ENCODE measurements around the gene DPP7.
"Not testable (repeated sequence)": the region's sequence is repeated elsewhere in the genome, so short reads cannot be mapped to it uniquely, and the experiment has no call there.

Gene DPP7

DNA sequence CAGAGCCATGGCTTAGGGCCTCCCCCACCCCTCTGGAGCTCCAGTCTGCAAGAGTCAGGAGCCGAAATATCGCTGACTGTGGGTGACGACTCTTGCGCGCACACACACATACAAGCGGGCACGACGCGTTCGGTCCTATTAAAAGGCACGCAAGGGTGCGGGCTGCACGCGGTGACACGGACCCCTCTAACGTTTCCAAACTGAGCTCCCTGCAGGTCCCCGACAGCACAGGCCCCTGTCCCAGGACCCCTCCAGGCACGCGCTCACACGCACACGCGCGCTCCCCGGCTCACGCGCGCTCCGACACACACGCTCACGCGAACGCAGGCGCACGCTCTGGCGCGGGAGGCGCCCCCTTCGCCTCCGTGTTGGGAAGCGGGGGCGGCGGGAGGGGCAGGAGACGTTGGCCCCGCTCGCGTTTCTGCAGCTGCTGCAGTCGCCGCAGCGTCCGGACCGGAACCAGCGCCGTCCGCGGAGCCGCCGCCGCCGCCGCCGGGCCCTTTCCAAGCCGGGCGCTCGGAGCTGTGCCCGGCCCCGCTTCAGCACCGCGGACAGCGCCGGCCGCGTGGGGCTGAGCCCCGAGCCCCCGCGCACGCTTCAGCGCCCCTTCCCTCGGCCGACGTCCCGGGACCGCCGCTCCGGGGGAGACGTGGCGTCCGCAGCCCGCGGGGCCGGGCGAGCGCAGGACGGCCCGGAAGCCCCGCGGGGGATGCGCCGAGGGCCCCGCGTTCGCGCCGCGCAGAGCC lies 24.4 kb upstream of the DPP7 start, which contains the start of gene GRIN1:
TSS of gene GRIN1 (plus strand) at position 433 of the 746 bp plus-strand sequence. CDS start 333 bp downstream, outside the sequence.
- Histone ChIP-seq H3K9me3 (ENCODE audit: control insufficient read depth in 2 of 2, low read length in 2 of 2) (no peaks in the 10 kb centered on the region), H3K27ac (ENCODE audit: low read length) (no peak within 1 kb of the TSS), H3K27me3 (ENCODE audit: control insufficient read depth in 1 of 2, insufficient read depth in 2 of 2, low read length in 2 of 2) (peaks cover 69 to 75% of the 10 kb centered on the region in 2 donors), H3K4me3 (ENCODE audit: low read length in 2 of 2) (peak within 1 kb of the TSS in 1 of 2 donors; percentile 22), H3K4me1 (ENCODE audit: control insufficient read depth, insufficient read depth, low read length) (peaks cover 4% of the 10 kb centered on the region), H3K36me3 (ENCODE audit: control insufficient read depth in 2 of 2, insufficient read depth in 2 of 2, low read length in 2 of 2) (no peaks in the 10 kb centered on the region), H3K9ac (ENCODE audit: low read length in 2 of 2) (no peak within 1 kb of the TSS)

DNA sequence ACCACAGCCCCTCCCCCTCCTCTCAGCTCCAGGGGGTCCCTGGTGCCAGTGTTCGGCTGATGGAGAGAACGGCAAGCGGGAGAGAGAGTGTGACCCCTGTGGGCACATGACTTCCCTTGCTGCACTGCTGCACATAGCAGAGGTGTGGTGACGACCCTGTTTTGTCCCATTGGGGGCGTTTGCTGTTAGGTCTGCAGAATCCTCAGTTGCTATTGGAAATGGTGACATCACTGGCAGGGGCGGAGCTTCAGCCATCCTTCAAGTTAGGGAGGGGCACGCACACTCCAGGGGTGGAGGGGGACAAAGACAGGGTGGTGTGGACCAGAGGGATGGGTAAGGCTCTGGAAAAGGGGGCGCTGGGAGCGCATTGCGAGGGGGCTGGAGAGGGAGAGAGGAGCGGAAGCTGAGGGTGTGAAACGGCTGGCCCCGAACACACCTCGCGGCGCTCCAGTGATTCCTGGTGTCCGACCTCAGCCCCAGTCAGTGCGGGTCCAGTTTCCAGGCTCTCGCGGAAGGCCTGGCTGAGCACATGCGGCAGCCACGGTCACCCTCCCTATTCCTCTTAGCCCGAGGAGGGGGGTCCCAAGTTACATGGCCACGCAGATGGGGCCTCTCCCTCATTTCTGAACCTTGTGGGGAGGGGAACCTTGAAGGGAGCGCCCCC lies 23.7 kb upstream of the DPP7 start:
- Histone ChIP-seq H3K36me3 (ENCODE audit: control insufficient read depth in 2 of 2, insufficient read depth in 2 of 2, low read length in 2 of 2) (no peaks in the 10 kb centered on the region), H3K27me3 (ENCODE audit: control insufficient read depth in 1 of 2, insufficient read depth in 2 of 2, low read length in 2 of 2) (peaks cover 63 to 68% of the 10 kb centered on the region in 2 donors), H3K4me1 (ENCODE audit: control insufficient read depth, insufficient read depth, low read length) (peaks cover 4% of the 10 kb centered on the region), H3K9me3 (ENCODE audit: control insufficient read depth in 2 of 2, low read length in 2 of 2) (no peaks in the 10 kb centered on the region), H3K4me3 (ENCODE audit: low read length in 2 of 2) (no peak overlapping the region), H3K9ac (ENCODE audit: low read length in 2 of 2) (no peak overlapping the region), H3K27ac (ENCODE audit: low read length) (no peak overlapping the region)

DNA sequence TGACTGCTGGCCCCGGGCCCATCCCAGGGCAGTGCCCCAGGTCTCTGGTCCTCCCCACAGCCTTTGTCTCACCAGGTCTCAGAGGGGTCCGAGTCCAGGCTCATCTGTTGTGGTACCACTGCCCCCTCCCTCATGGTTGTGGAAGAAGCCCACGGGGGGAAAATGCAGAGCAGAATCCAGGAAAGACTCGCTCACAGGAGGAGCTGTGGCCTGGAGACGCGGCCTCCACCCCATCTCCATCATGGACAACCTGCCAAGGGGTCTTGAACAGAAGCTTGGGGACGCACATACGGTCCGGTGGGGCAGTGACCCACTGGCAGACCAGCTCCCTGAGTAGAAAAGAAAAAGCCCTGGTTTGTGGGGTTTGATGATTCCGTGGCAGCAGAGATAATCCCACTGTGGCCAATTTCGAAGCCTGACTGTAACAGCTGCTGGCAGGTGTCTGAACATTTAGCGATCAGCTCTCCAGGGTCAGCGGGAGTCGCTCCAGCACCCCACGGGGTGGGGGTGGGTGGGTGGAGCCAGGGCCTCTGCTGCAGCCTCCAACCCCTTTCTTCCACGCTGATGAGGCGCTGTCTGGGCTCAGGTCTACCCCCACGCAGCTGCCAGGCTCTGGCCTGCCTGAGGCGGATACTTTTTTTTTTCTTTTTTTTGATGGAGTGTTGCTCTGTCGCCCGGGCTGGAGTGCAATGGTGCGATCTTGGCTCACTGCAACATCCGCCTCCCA lies 22.5 kb upstream of the DPP7 start:
- Histone ChIP-seq H3K36me3 (ENCODE audit: control insufficient read depth in 2 of 2, insufficient read depth in 2 of 2, low read length in 2 of 2) (no peaks in the 10 kb centered on the region), H3K9me3 (ENCODE audit: control insufficient read depth in 2 of 2, low read length in 2 of 2) (no peaks in the 10 kb centered on the region), H3K27me3 (ENCODE audit: control insufficient read depth in 1 of 2, insufficient read depth in 2 of 2, low read length in 2 of 2) (peaks cover 55 to 57% of the 10 kb centered on the region in 2 donors), H3K4me3 (ENCODE audit: low read length in 2 of 2) (no peak overlapping the region), H3K27ac (ENCODE audit: low read length) (no peak overlapping the region), H3K9ac (ENCODE audit: low read length in 2 of 2) (no peak overlapping the region), H3K4me1 (ENCODE audit: control insufficient read depth, insufficient read depth, low read length) (peaks cover 4% of the 10 kb centered on the region)

DNA sequence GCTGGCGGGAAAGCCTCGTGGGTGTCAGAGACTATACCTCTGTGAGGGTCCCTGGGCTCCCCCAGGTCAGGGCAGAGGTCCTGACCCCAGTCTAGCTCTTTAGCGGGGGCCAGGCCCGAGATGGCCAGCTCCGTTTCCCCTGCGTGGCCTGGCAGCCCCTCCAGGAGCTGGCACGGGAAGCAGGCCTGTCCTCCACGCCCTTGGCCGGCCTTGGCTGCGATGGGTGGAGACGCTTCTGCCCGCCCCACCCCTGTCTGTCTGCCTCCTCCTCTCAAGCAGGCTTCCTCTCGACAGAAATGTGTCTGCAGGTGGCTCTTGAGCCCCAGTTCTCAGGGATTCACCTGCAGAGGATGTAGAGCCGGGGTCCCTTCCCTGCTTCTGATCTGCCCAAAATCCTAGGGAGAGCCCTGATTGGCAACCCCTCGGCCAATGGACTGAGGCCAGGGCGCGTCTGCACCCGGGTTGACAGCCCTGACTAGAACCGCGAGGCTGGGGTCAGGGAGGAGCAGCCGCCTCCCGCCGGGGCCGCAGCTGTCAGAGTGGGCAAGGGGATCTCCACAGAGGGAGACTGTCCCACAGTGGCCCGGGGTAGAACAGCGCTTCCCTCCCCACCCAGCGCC lies 21.8 kb upstream of the DPP7 start:
- H3K4me3 ChIP-seq (ENCODE audit: low read length in 2 of 2), result no peak overlapping the region
- peaks cover 50 to 51% of the 10 kb centered on the region in 2 donors for H3K27me3 ChIP-seq (ENCODE audit: control insufficient read depth in 1 of 2, insufficient read depth in 2 of 2, low read length in 2 of 2)
- no peaks in the 10 kb centered on the region for H3K36me3 ChIP-seq (ENCODE audit: control insufficient read depth in 2 of 2, insufficient read depth in 2 of 2, low read length in 2 of 2)
- no peaks in the 10 kb centered on the region for H3K9me3 ChIP-seq (ENCODE audit: control insufficient read depth in 2 of 2, low read length in 2 of 2)
- H3K9ac ChIP-seq (ENCODE audit: low read length in 2 of 2), result no peak overlapping the region
- H3K27ac ChIP-seq (ENCODE audit: low read length), result no peak overlapping the region
- peaks cover 4% of the 10 kb centered on the region for H3K4me1 ChIP-seq (ENCODE audit: control insufficient read depth, insufficient read depth, low read length)

DNA sequence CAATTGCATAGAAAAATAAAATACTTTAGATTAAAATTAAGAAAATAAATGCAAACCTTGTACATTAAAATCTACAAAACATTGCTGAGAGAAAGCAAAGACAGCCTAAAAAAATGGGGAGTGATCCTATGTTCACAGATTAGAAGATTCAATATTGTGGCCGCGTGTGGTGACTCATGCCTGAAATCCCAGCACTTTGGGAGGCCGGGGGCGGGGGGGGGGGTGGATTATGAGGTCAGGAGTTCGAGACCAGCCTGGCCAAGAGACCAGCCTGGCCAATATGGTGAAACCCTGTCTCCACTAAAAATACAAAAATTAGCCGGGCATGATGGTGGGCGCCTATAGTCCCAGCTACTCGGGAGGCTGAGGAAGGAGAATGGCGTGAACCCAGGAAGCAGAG lies 20.6 kb upstream of the DPP7 start:
- H3K4me3 ChIP-seq (ENCODE audit: low read length in 2 of 2); H3K4me1 ChIP-seq (ENCODE audit: control insufficient read depth, insufficient read depth, low read length); H3K27ac ChIP-seq (ENCODE audit: low read length); H3K9ac ChIP-seq (ENCODE audit: low read length in 2 of 2); H3K9me3 ChIP-seq (ENCODE audit: control insufficient read depth in 2 of 2, low read length in 2 of 2); H3K36me3 ChIP-seq (ENCODE audit: control insufficient read depth in 2 of 2, insufficient read depth in 2 of 2, low read length in 2 of 2): not testable (repeated sequence)
- peaks cover 38 to 40% of the 10 kb centered on the region in 2 donors for H3K27me3 ChIP-seq (ENCODE audit: control insufficient read depth in 1 of 2, insufficient read depth in 2 of 2, low read length in 2 of 2)

DNA sequence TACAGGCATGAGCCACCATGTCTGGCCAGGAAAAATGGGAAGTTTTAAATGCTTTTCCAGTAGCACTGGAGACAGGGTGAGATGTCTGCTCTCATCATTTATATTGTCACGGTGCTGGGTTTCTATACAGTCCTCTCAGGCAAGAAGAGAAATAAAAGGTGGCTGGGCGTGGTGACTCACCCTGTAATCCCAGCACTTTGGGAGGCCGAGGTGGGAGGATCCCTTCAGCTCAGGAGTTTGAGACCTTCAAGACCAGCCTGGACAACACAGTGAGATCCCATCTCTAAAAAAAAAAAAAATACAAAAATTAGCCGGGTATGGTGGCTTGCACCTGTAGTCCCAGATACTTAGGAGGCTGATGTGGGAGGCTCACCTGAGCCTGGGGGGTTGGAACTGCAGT lies 19.7 kb upstream of the DPP7 start:
- Histone ChIP-seq H3K27ac (ENCODE audit: low read length) (no peak overlapping the region), H3K36me3 (ENCODE audit: control insufficient read depth in 2 of 2, insufficient read depth in 2 of 2, low read length in 2 of 2) (no peaks in the 10 kb centered on the region), H3K9ac (ENCODE audit: low read length in 2 of 2) (no peak overlapping the region), H3K27me3 (ENCODE audit: control insufficient read depth in 1 of 2, insufficient read depth in 2 of 2, low read length in 2 of 2) (peaks cover 29 to 34% of the 10 kb centered on the region in 2 donors), H3K4me3 (ENCODE audit: low read length in 2 of 2) (no peak overlapping the region), H3K9me3 (ENCODE audit: control insufficient read depth in 2 of 2, low read length in 2 of 2) (peaks cover 0 to 3% of the 10 kb centered on the region in 2 donors), H3K4me1 (ENCODE audit: control insufficient read depth, insufficient read depth, low read length) (peaks cover 8% of the 10 kb centered on the region)

DNA sequence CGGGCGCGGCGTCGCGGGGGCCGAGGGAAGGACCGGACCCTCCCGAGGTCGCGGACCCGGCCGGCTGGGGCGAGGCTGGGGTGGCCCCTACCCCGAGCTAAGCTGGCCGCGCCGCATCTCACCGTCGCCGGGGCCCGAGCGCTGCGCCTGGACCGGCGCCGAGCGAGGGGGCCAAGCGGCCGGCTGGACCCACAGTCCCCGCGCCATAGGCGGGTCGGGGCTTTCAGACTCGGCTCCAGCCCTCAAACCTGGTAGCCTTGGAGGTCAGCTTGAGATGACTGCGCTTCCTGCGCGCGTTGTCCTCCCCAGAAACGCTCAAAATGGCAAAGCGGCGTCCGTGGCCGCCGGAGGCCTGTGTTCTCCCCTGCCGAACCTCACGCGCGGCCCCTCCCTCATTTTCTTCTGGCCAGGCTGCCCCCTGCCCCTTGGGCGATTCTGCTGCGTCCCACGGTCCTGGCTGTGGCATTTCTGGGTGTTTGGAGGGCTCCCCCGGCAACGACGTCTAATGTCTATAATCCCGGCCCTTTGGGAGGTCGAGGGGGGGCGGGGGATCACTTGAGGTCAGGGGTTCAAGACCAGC lies 15.7 kb upstream of the DPP7 start:
- H3K9me3 ChIP-seq (ENCODE audit: control insufficient read depth in 2 of 2, low read length in 2 of 2), result peaks cover 0 to 3% of the 10 kb centered on the region in 2 donors
- peak overlapping the region; percentile 64 to 76 for H3K4me3 ChIP-seq (ENCODE audit: low read length in 2 of 2)
- no peak overlapping the region for H3K27ac ChIP-seq (ENCODE audit: low read length)
- H3K36me3 ChIP-seq (ENCODE audit: control insufficient read depth in 2 of 2, insufficient read depth in 2 of 2, low read length in 2 of 2), result no peaks in the 10 kb centered on the region
- peaks cover 0 to 4% of the 10 kb centered on the region in 2 donors for H3K27me3 ChIP-seq (ENCODE audit: control insufficient read depth in 1 of 2, insufficient read depth in 2 of 2, low read length in 2 of 2)
- H3K4me1 ChIP-seq (ENCODE audit: control insufficient read depth, insufficient read depth, low read length), result peaks cover 17% of the 10 kb centered on the region
- H3K9ac ChIP-seq (ENCODE audit: low read length in 2 of 2), result no peak overlapping the region

DNA sequence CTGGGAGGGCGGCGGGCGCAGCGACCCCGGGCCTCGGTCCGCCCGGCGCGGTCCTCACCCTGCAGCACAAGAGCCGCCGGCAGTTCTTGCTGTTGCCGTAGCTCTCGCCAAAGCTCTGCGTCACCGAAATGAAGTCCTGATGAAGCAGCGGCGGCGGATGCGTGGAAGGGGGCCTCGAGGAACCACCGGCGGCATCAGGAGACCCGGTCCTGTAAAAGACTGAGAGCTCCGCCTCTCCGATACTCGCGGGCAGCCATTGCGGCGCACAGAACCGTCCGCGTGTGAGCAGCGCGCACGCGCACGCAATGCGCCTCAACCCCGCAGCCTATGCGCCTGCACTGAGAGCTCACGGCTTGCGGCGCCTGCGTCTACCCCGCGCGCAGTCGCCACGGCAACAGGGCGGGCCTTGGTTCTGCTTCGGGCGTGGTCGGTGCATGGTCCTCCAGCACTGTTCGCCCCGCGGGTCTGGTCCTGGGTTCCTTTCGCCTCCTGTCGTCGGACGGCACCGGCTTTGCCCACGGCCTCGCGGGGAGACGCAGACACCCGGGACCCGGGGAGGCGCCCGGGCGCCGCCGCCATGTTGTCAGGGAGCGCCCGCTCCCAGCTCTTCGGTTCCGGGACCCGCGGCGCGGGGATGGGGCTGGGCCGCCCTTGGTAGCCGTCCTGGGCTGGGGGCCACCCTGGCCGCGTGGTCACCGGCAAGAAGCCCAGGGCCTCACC lies 15.1 kb upstream of the DPP7 start:
- H3K27me3 ChIP-seq (ENCODE audit: control insufficient read depth in 1 of 2, insufficient read depth in 2 of 2, low read length in 2 of 2), result peaks cover 0 to 4% of the 10 kb centered on the region in 2 donors
- H3K9ac ChIP-seq (ENCODE audit: low read length in 2 of 2), result peak overlapping the region; percentile 47 to 50
- no peaks in the 10 kb centered on the region for H3K36me3 ChIP-seq (ENCODE audit: control insufficient read depth in 2 of 2, insufficient read depth in 2 of 2, low read length in 2 of 2)
- peaks cover 0 to 3% of the 10 kb centered on the region in 2 donors for H3K9me3 ChIP-seq (ENCODE audit: control insufficient read depth in 2 of 2, low read length in 2 of 2)
- peaks cover 17% of the 10 kb centered on the region for H3K4me1 ChIP-seq (ENCODE audit: control insufficient read depth, insufficient read depth, low read length)
- H3K4me3 ChIP-seq (ENCODE audit: low read length in 2 of 2), result peak overlapping the region; percentile 64 to 76
- peak overlapping the region; percentile 6 for H3K27ac ChIP-seq (ENCODE audit: low read length)

DNA sequence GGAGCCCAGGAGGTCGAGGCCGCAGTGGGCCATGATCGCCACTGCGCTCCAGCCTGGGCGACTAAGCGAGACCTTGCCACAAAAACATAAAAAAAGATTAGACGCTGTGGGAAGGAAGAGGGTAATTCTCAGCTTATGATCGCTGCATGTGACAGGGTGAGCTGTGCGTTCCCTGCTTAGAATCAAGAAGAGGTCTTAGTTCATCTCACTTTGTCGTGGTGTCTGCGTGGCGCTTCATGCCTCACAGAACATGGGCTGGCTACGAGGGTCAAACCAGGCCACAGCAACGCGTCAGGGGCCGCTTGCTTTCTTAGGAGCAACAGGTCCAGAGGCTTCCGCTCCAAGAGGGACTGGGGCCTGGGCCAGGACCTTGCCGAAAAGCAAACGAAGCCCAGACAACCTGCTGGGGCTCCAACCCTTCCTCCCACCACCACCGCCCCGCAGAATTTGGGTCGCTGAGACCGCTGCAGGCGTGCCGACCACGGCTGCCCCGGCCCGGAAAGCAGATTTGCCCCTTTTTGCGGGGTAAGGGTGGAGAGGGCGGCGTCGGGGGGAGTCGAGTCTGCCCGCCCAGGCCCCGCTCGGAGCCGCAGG lies 14.4 kb upstream of the DPP7 start:
- Histone ChIP-seq H3K27ac (ENCODE audit: low read length) (peak overlapping the region; percentile 6), H3K36me3 (ENCODE audit: control insufficient read depth in 2 of 2, insufficient read depth in 2 of 2, low read length in 2 of 2) (no peaks in the 10 kb centered on the region), H3K27me3 (ENCODE audit: control insufficient read depth in 1 of 2, insufficient read depth in 2 of 2, low read length in 2 of 2) (peaks cover 0 to 4% of the 10 kb centered on the region in 2 donors), H3K9me3 (ENCODE audit: control insufficient read depth in 2 of 2, low read length in 2 of 2) (peaks cover 0 to 3% of the 10 kb centered on the region in 2 donors), H3K4me1 (ENCODE audit: control insufficient read depth, insufficient read depth, low read length) (peaks cover 17% of the 10 kb centered on the region), H3K4me3 (ENCODE audit: low read length in 2 of 2) (peak overlapping the region; percentile 64 to 76), H3K9ac (ENCODE audit: low read length in 2 of 2) (peak overlapping the region; percentile 47 to 50)
